MM.1S (cell line): ENCODE measurements around the gene ZFAND2A.
"Not testable (repeated sequence)": the region's sequence is repeated elsewhere in the genome, so short reads cannot be mapped to it uniquely, and the experiment has no call there.

Experiments
- DNase-seq: peaks from one replicate; pipeline ENCODE4 v3.0.0-alpha.2; 2015
- H2AFZ ChIP-seq: fragments of 300-600 bp; sonication (generic); 2 replicates; pipeline ENCODE4 v1.6.0; 2016; ENCODE audit warnings: antibody characterized with exemption, low read length
- H3F3A ChIP-seq: fragments of 300-600 bp; sonication (generic); 2 replicates; pipeline ENCODE4 v1.6.1; 2016; ENCODE audit warnings: mild to moderate bottlenecking, antibody characterized with exemption, low read length, moderate library complexity, mixed read lengths; ENCODE audit not compliant: insufficient read depth
- H3K27ac ChIP-seq: fragments of 300-600 bp; sonication (generic); 2 replicates; pipeline ENCODE4 v1.5.1; 2016; ENCODE audit warnings: mild to moderate bottlenecking, low read length
- H3K27me3 ChIP-seq: fragments of 300-600 bp; sonication (generic); replicated peaks from 2 replicates; pipeline ENCODE4 v1.6.0; 2016; ENCODE audit warnings: low read length; ENCODE audit not compliant: insufficient read depth
- H3K36me3 ChIP-seq: fragments of 300-600 bp; sonication (generic); replicated peaks from 2 replicates; pipeline ENCODE4 v1.6.1; 2016; ENCODE audit warnings: mild to moderate bottlenecking, low read length, mixed read lengths; ENCODE audit not compliant: insufficient read depth
- H3K4me1 ChIP-seq: fragments of 300-600 bp; sonication (generic); 2 replicates; pipeline ENCODE4 v1.6.1; 2016; ENCODE audit warnings: low read length, mixed read lengths
- H3K4me2 ChIP-seq: fragments of 300-600 bp; sonication (generic); 2 replicates; pipeline ENCODE4 v1.6.0; 2016; ENCODE audit warnings: low read depth, low read length
- H3K4me3 ChIP-seq: fragments of 300-600 bp; sonication (generic); 2 replicates; pipeline ENCODE4 v1.5.1; 2016; ENCODE audit warnings: low read length, mixed read lengths
- H3K79me2 ChIP-seq: fragments of 300-600 bp; sonication (generic); 2 replicates; pipeline ENCODE4 v1.6.1; 2016; ENCODE audit warnings: mixed run types, low read length, mixed read lengths
- H3K9ac ChIP-seq: fragments of 300-600 bp; sonication (generic); 2 replicates; pipeline ENCODE4 v1.6.1; 2016; ENCODE audit warnings: low read length, mixed read lengths
- H3K9me2 ChIP-seq: fragments of 300-600 bp; sonication (generic); replicated peaks from 2 replicates; pipeline ENCODE4 v1.6.1; 2016; ENCODE audit warnings: mild to moderate bottlenecking, low read length, mixed read lengths; ENCODE audit not compliant: insufficient read depth
- H3K9me3 ChIP-seq: fragments of 300-600 bp; sonication (generic); replicated peaks from 2 replicates; pipeline ENCODE4 v1.6.1; 2016; ENCODE audit warnings: mild to moderate bottlenecking, low read length, mixed read lengths; ENCODE audit not compliant: insufficient read depth
- H4K20me1 ChIP-seq: fragments of 300-600 bp; sonication (generic); 2 replicates; pipeline ENCODE4 v1.6.1; 2016; ENCODE audit warnings: mild to moderate bottlenecking, low read length, moderate library complexity, mixed read lengths; ENCODE audit not compliant: insufficient read depth
- CTCF ChIP-seq: fragments of 300-600 bp; sonication (generic); IDR thresholded peaks from 2 replicates; pipeline ENCODE4 v1.5.1; 2016; ENCODE audit warnings: antibody characterized with exemption, low read length, mixed read lengths
- EZH2 ChIP-seq: fragments of 300-600 bp; sonication (generic); optimal IDR thresholded peaks from 2 replicates; pipeline ENCODE3; 2017; ENCODE audit warnings: low read depth, mild to moderate bottlenecking, antibody characterized with exemption, low read length, mixed read lengths
- EZH2phosphoT487 ChIP-seq: fragments of 300-600 bp; sonication (generic); IDR thresholded peaks from 2 replicates; pipeline ENCODE4 v1.6.1; 2018; ENCODE audit warnings: antibody characterized with exemption, low read length

Gene ZFAND2A

GRCh38 chr7:1174002-1174401, 14.0 kb upstream of the ZFAND2A start:
- Histone ChIP-seq H3K36me3 (no peaks in the 10 kb centered on the region), H3K9me2 (no peaks in the 10 kb centered on the region), H3F3A (no peaks in the 10 kb centered on the region), H3K4me1 (peaks cover 7% of the 10 kb centered on the region; the same call in 1 of the 2 replicates), H3K79me2 (no peaks in the 10 kb centered on the region), H3K27ac (no peak overlapping the region), H2AFZ (no peak overlapping the region), H3K9ac (no peak overlapping the region), H3K4me2 (no peak overlapping the region), H4K20me1 (no peaks in the 10 kb centered on the region), H3K27me3 (peaks cover 26% of the 10 kb centered on the region), H3K9me3 (no peaks in the 10 kb centered on the region), H3K4me3 (no peak overlapping the region)
- no peak for DNase-seq
- TF ChIP-seq EZH2phosphoT487 (no peak), CTCF (no peak), EZH2 (no peak)

- peaks cover 18% of the 10 kb centered on the region for H3K27me3 ChIP-seq
- TF ChIP-seq EZH2 (no peak), EZH2phosphoT487 (no peak), CTCF (no peak)
- no peak overlapping the region for H3K9ac ChIP-seq
- H2AFZ ChIP-seq: no peak overlapping the region
- H3F3A ChIP-seq: no peaks in the 10 kb centered on the region
- H4K20me1 ChIP-seq: no peaks in the 10 kb centered on the region
- no peaks in the 10 kb centered on the region for H3K36me3 ChIP-seq
- no peaks in the 10 kb centered on the region for H3K9me2 ChIP-seq
- DNase-seq: no peak
- peaks cover 7% of the 10 kb centered on the region; the same call in 1 of the 2 replicates for H3K4me1 ChIP-seq
- H3K79me2 ChIP-seq: no peaks in the 10 kb centered on the region
- no peak overlapping the region for H3K4me3 ChIP-seq
- no peak overlapping the region for H3K27ac ChIP-seq
- no peak overlapping the region for H3K4me2 ChIP-seq
- no peaks in the 10 kb centered on the region for H3K9me3 ChIP-seq
Observed at GRCh38 chr7:1172666-1173523, 12.9 kb upstream of the ZFAND2A start.

GRCh38 chr7:1171516-1171915, 11.5 kb upstream of the ZFAND2A start:
- H3K27me3 ChIP-seq: peaks cover 15% of the 10 kb centered on the region; the same call in 1 of the 2 replicates
- H3K79me2 ChIP-seq, H3K9ac ChIP-seq, DNase-seq, H3K9me2 ChIP-seq, H3K4me2 ChIP-seq, H3K4me1 ChIP-seq, H3K9me3 ChIP-seq, H3K4me3 ChIP-seq, H3K27ac ChIP-seq, H3K36me3 ChIP-seq, H3F3A ChIP-seq, H4K20me1 ChIP-seq, H2AFZ ChIP-seq: not testable (repeated sequence)

DNA sequence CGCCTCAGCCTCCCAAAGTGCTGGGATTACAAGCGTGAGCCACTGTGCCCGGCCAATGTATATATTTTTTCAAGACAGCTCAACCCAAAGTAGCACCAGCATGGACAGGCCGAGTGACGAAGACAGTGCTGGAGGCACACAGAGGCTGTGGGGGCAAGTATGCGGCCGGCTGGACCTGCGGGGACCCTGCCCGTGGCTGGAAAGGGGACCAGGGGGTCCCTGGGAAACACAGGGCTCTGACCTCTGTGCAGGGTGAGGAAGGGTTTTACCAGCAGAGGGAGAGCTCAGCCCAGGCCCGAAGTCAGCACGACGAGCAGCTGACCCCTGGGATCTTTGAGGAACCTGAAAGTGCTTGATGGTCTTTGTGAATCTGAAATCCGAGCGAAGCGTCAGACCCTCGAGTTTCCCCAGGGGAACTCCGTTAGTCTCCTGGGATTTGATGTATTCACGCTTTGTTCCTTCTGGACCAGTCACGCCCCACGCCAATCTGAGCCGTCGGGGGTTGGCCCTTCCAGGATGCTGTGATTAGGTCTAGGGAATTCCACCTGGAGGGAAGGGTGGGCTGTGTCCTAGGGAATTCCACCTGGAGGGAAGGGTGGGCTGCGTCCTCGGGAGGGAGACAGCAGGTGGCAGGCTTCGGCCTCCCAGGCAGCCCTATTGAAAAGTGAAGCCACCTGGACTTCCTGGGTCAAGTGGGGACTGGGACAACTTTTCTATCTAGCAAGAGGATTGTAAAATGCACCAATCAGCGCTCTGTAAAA, 10.9 kb upstream of the ZFAND2A start:
- TF ChIP-seq EZH2phosphoT487 (no peak), EZH2 (no peak), CTCF (no peak)
- no peaks in the 10 kb centered on the region for H3K4me1 ChIP-seq
- no peaks in the 10 kb centered on the region for H3F3A ChIP-seq
- H3K4me2 ChIP-seq: no peak overlapping the region
- no peak overlapping the region for H3K4me3 ChIP-seq
- peaks cover 15% of the 10 kb centered on the region; the same call in 1 of the 2 replicates for H3K27me3 ChIP-seq
- H3K79me2 ChIP-seq: no peaks in the 10 kb centered on the region
- no peak overlapping the region for H3K9ac ChIP-seq
- no peak overlapping the region for H2AFZ ChIP-seq
- H3K9me3 ChIP-seq: no peaks in the 10 kb centered on the region
- H3K9me2 ChIP-seq: no peaks in the 10 kb centered on the region
- DNase-seq: no peak
- H3K27ac ChIP-seq: no peak overlapping the region
- no peaks in the 10 kb centered on the region for H3K36me3 ChIP-seq
- H4K20me1 ChIP-seq: no peaks in the 10 kb centered on the region
